ENCODE measurements around the gene RSU1. TPM values are rescaled to one million over a fixed set of nuclear protein-coding genes. Genes with fewer than 3 reads are reported as not detected.

Gene RSU1
- total RNA-seq, 2 donors from 2014 or later = 50.9 to 52.0 TPM

- DNase-seq (ENCODE audit: low spot score in 2 of 2) (no peak), ATAC-seq (no peak)
- peaks cover 5 to 11% of the 10 kb centered on the region in 2 donors for H3K36me3 Mint-ChIP-seq
- no peaks in the 10 kb centered on the region for H3K9me3 Mint-ChIP-seq
- H3K27ac Mint-ChIP-seq = peak overlapping the region in 1 of 2 donors; percentile 37
These were observed 128.0 kb downstream of the RSU1 start for GRCh38 chr10:16689227-16689626.

- DNase-seq (ENCODE audit: low spot score in 2 of 2) (no peak), ATAC-seq (no peak)
- H3K36me3 Mint-ChIP-seq = peaks cover 12 to 18% of the 10 kb centered on the region in 2 donors
- H3K9me3 Mint-ChIP-seq = no peaks in the 10 kb centered on the region
- no peak overlapping the region for H3K27ac Mint-ChIP-seq
These were observed 130.9 kb downstream of the RSU1 start for GRCh38 chr10:16686054-16686902.

GRCh38 chr10:16685551-16685950 is 131.7 kb downstream of the RSU1 start:
- no peak for ATAC-seq

GRCh38 chr10:16681521-16681920 is 135.7 kb downstream of the RSU1 start:
- no peak overlapping the region for H3K27ac Mint-ChIP-seq
- ATAC-seq (peak in 1 of 2 donors; percentile 71), DNase-seq (ENCODE audit: low spot score in 2 of 2) (no peak)
- no peaks in the 10 kb centered on the region for H3K9me3 Mint-ChIP-seq
- H3K36me3 Mint-ChIP-seq = peaks cover 19 to 24% of the 10 kb centered on the region in 2 donors

More at GRCh38 chr10:16685551-16685950, 131.7 kb downstream of the RSU1 start:
- Mint-ChIP-seq H3K9me3 (no peaks in the 10 kb centered on the region), H3K27ac (no peak overlapping the region), H3K36me3 (peaks cover 12 to 17% of the 10 kb centered on the region in 2 donors)
- no peak for DNase-seq (ENCODE audit: low spot score in 2 of 2)

- Mint-ChIP-seq H3K36me3 (peaks cover 26 to 35% of the 10 kb centered on the region in 2 donors), H3K27ac (no peak overlapping the region), H3K9me3 (no peaks in the 10 kb centered on the region)
- ATAC-seq (no peak), DNase-seq (ENCODE audit: low spot score in 2 of 2) (no peak)
These were observed 137.7 kb downstream of the RSU1 start for GRCh38 chr10:16679511-16679910.

GRCh38 chr10:16675334-16675733 is 141.9 kb downstream of the RSU1 start:
- DNase-seq (ENCODE audit: low spot score in 2 of 2) = no peak
- ATAC-seq = no peak
- Mint-ChIP-seq H3K36me3 (peaks cover 26% of the 10 kb centered on the region in 2 donors), H3K9me3 (no peaks in the 10 kb centered on the region), H3K27ac (no peak overlapping the region)

GRCh38 chr10:16674147-16674703 is 143.0 kb downstream of the RSU1 start:
- ATAC-seq (no peak), DNase-seq (ENCODE audit: low spot score in 2 of 2) (no peak)
- no peak overlapping the region for H3K27ac Mint-ChIP-seq
- peaks cover 0 to 8% of the 10 kb centered on the region in 2 donors for H3K9me3 Mint-ChIP-seq
- peaks cover 31 to 33% of the 10 kb centered on the region in 2 donors for H3K36me3 Mint-ChIP-seq

GRCh38 chr10:16673443-16673842 is 143.8 kb downstream of the RSU1 start:
- no peak for DNase-seq (ENCODE audit: low spot score in 2 of 2)
- H3K9me3 Mint-ChIP-seq = peaks cover 0 to 9% of the 10 kb centered on the region in 2 donors
- ATAC-seq = no peak
- H3K27ac Mint-ChIP-seq = no peak overlapping the region
- peaks cover 28 to 33% of the 10 kb centered on the region in 2 donors for H3K36me3 Mint-ChIP-seq

- H3K36me3 Mint-ChIP-seq = no peaks in the 10 kb centered on the region
- H3K27ac Mint-ChIP-seq = no peak overlapping the region
- no peak for ATAC-seq
- H3K9me3 Mint-ChIP-seq = no peaks in the 10 kb centered on the region
- no peak for DNase-seq (ENCODE audit: low spot score in 2 of 2)
These were observed 153.8 kb downstream of the RSU1 start for GRCh38 chr10:16663444-16663843.

- H3K27ac Mint-ChIP-seq = no peak overlapping the region
- H3K36me3 Mint-ChIP-seq = no peaks in the 10 kb centered on the region
- DNase-seq (ENCODE audit: low spot score in 2 of 2) (no peak), ATAC-seq (no peak)
- no peaks in the 10 kb centered on the region for H3K9me3 Mint-ChIP-seq
These were observed 154.3 kb downstream of the RSU1 start for GRCh38 chr10:16662923-16663322.

- no peak for ATAC-seq
These were observed 160.3 kb downstream of the RSU1 start for GRCh38 chr10:16656895-16657294.

GRCh38 chr10:16653224-16653623 is 164.0 kb downstream of the RSU1 start:
- DNase-seq (ENCODE audit: low spot score in 2 of 2) (no peak), ATAC-seq (peak; percentile 69 to 70)
- Mint-ChIP-seq H3K27ac (peak overlapping the region in 1 of 2 donors; percentile 42), H3K9me3 (no peaks in the 10 kb centered on the region), H3K36me3 (no peaks in the 10 kb centered on the region)

More at GRCh38 chr10:16656895-16657294, 160.3 kb downstream of the RSU1 start:
- Mint-ChIP-seq H3K36me3 (no peaks in the 10 kb centered on the region), H3K27ac (no peak overlapping the region), H3K9me3 (no peaks in the 10 kb centered on the region)
- DNase-seq (ENCODE audit: low spot score in 2 of 2) = no peak

- Mint-ChIP-seq H3K9me3 (no peaks in the 10 kb centered on the region), H3K27ac (peak overlapping the region; percentile 18 to 42), H3K36me3 (no peaks in the 10 kb centered on the region)
- DNase-seq (ENCODE audit: low spot score in 2 of 2) (no peak), ATAC-seq (peak in 1 of 2 donors; percentile 52)
These were observed 165.1 kb downstream of the RSU1 start for GRCh38 chr10:16652154-16652553.

- DNase-seq (ENCODE audit: low spot score in 2 of 2) (no peak), ATAC-seq (no peak)
- H3K9me3 Mint-ChIP-seq = no peaks in the 10 kb centered on the region
- H3K27ac Mint-ChIP-seq = no peak overlapping the region
- no peaks in the 10 kb centered on the region for H3K36me3 Mint-ChIP-seq
These were observed 167.5 kb downstream of the RSU1 start for GRCh38 chr10:16649757-16650156.

GRCh38 chr10:16648366-16648765 is 168.9 kb downstream of the RSU1 start:
- Mint-ChIP-seq H3K36me3 (no peaks in the 10 kb centered on the region), H3K9me3 (no peaks in the 10 kb centered on the region), H3K27ac (no peak overlapping the region)
- DNase-seq (ENCODE audit: low spot score in 2 of 2) (no peak), ATAC-seq (no peak)

GRCh38 chr10:16646181-16647059 is 170.8 kb downstream of the RSU1 start:
- no peak for DNase-seq (ENCODE audit: low spot score in 2 of 2)

GRCh38 chr10:16644146-16644545 is 173.1 kb downstream of the RSU1 start:
- Mint-ChIP-seq H3K36me3 (no peaks in the 10 kb centered on the region), H3K27ac (no peak overlapping the region), H3K9me3 (no peaks in the 10 kb centered on the region)
- DNase-seq (ENCODE audit: low spot score in 2 of 2) (no peak), ATAC-seq (peak in 1 of 2 donors; percentile 49)

More at GRCh38 chr10:16646181-16647059, 170.8 kb downstream of the RSU1 start:
- no peaks in the 10 kb centered on the region for H3K36me3 Mint-ChIP-seq
- H3K27ac Mint-ChIP-seq = peak overlapping the region in 1 of 2 donors; percentile 77
- ATAC-seq = peak; percentile 74 to 85
- H3K9me3 Mint-ChIP-seq = no peaks in the 10 kb centered on the region

Measured in activated naive CD4-positive, alpha-beta T cell treated with anti-CD3 and anti-CD28 coated beads, Interleukin-2, amount 50 U/mL, for 72 hours (primary cell).